Activated CD4-positive, CD25-positive, alpha-beta regulatory T cell treated with anti-CD3 and anti-CD28 coated beads, Interleukin-2, amount 50 U/mL, for 16 hours (primary cell): ENCODE results near the gene LPIN1.
"Not testable (repeated sequence)": the region's sequence is repeated elsewhere in the genome, so short reads cannot be mapped to it uniquely, and the experiment has no call there.

Source experiments
- DNase-seq: peaks from one replicate; pipeline ENCODE4 v3.0.0-alpha.2; 2020; ENCODE audit warnings: low read depth, low spot score

Gene LPIN1

GRCh38 chr2:11810237-11810977 is 64.0 kb downstream of the LPIN1 start:
- DNase-seq: no peak

GRCh38 chr2:11811036-11811654 is 64.7 kb downstream of the LPIN1 start:
- DNase-seq: no peak

DNA sequence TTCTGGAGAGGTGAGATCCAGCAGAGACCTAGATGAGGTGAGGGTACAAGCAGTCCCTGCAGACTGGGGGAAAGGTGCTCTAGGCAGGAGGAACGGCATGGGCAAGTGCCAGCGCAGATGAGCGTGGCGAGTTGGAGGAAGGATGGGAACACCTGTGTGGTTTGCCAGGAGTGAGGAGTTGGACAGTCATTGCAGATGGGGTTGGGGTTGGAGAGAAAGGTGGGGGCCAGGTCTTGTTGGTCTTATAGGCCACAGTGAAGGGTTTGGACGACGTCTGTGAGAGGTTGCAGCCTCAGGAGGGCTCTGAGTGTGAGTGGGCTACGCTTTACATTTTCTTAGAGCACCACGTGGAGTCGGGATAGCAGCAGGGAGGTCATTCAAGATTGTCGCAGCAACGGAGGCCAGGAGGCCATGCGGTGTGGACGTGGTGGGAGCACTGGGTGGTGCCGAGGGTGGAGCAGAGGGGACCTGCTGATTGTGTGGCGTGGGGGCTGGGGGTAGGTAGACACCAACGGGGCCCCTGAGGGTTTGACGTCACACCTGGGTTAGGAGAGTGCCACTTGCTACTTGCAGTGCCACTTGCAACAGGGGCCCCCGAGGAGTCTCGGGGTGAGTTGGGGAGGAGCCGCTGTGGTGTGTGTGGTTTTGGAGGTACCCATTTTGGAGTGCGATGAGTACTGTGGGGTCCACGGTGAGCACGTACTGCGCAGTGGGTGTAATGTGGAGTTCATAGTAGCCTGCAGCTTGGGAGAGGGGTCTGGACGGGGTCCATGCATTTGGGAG is 66.2 kb downstream of the LPIN1 start:
- no peak for DNase-seq

GRCh38 chr2:11813345-11813744 is 66.9 kb downstream of the LPIN1 start:
- not testable (repeated sequence) for DNase-seq

DNA sequence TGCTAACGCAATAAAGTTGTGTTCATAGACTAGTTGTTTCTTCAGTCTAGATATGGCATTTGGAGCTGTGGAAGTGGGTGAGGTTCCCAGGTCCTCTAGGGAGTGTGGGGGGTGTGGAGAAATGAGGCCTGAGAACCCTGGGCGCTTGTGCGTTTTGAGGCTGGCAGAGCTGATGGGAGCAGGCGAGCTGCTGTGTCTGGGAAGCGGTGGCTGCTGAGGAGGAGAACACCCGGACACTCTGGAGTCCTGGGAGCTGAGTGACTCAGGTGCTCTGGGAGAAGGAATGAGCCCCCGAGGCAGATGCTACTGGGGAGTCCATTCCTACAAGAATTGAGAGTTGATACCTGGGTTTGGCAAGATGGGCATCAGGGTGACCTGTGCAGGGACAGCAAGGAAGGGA is 67.5 kb downstream of the LPIN1 start:
- DNase-seq: no peak

DNA sequence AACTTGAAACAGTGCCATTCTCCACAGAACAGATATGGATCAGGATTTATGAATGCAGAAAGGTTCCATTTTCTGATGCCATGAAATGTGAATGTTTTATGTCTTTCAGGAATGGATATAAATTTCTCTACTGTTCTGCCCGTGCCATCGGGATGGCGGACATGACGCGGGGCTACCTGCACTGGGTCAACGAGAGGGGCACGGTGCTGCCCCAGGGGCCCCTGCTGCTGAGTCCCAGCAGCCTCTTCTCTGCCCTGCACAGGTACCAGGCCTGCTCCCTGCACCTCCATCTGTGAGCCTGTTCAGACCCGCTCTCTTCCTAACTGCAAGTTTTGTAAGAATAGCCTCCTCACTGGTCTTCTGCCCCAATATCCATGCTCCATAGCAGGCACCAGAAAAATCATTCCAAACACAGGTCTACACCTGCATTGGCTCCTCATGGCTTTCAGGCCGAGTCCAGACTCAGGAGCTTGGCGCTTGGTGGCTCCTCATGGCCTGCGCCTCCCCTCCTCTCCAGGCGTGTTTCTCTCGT is 68.6 kb downstream of the LPIN1 start:
- no peak for DNase-seq

DNA sequence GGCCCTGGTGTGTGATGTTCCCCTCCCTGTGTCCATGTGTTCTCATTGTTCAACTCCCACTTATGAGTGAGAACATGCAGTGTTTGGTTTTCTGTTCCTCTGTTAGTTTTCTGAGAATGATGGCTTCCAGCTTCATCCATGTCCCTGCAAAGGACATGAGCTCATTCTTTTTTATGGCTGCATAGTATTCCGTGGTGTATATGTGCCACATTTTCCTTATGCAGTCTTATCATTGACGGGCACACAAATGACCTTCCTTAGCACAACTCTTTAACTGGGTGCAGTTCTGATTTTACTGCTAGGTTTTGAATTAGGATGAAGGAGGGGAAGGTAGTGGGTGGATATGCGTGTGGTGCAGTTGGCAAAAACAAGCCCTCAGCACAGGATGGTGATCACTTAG is 70.5 kb downstream of the LPIN1 start:
- DNase-seq: not testable (repeated sequence)

GRCh38 chr2:11819235-11819729 is 72.8 kb downstream of the LPIN1 start:
- no peak for DNase-seq

GRCh38 chr2:11820650-11821049 is 74.2 kb downstream of the LPIN1 start:
- no peak for DNase-seq

GRCh38 chr2:11821705-11822104 is 75.3 kb downstream of the LPIN1 start:
- DNase-seq: no peak

- not testable (repeated sequence) for DNase-seq
Observed at GRCh38 chr2:11822359-11822745, 75.9 kb downstream of the LPIN1 start.

DNA sequence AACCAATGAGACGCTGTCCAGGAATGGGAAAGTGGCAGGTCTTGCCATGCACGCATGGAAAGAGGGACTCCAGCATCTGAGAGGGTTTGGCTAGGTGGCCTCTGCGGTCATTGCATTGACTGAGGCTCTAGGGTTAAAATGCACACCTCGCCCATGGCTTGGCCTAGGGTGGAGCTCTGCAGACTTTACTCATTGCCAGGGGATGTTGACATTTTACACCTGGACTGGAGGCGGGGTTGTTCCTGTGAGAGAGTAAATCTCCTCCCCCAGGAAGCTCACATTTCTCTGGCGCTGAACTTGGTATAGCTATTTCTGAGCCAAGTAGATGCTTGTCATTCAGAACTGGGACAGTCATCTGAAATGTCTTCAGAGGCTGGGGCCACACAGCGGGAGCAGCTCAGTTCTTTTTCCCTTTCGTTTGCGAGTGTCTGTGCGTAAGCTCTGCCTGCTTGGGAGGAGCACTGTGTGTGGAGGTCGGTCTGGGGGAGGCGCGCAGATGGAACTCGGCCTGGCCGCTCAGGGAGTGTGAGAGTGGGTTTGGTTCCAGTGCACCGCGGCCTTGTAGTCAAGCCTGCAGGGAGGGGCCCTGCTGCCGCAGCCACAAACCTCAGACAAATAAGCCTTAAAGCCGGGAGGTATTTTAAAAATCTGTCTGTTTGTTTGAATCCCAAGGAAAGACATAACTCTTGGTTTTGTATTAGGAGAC is 76.5 kb downstream of the LPIN1 start:
- DNase-seq: no peak

DNA sequence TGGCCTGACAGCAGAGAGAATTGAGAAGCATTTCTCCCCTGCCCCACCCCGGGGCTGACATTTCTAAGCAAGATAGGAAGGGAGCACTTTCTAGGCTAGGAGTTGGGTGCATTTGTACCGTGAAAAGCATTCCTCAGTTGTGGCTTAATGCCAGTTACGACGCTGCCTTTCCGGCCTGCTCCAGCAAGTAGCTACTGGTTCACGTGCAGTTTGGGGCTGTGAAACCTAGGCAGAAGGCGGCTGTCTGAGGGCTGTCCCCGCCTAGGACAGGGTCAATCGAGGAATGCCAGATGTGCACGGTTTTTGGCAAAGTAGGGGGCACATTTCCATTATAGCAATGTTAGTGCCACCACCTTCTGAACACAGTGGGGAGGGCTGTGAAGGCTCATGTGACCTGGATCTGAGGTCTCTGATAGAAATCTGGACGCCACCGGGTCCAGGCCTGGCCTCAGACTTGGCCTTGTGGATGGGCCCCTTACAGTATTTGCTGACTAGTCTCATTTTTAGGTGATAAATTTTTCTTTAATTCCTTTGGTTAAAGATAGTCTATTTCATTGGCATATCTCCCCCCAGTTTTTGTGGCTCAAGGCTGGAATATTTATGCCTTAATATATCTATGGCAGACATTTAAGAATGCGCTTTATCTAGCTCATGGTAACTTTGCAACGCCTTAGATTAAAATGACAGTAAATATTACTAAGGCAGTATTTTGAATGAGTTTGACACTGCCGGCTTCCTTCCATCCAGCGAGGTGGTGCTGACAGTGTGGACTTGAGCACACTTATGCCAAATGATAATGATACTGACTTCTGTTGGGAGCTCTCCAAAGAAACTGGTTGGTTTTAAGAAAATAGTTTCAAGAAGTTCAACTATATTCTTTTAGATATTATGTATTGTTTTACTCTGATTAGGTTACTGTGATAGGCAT is 78.7 kb downstream of the LPIN1 start:
- DNase-seq: no peak

DNA sequence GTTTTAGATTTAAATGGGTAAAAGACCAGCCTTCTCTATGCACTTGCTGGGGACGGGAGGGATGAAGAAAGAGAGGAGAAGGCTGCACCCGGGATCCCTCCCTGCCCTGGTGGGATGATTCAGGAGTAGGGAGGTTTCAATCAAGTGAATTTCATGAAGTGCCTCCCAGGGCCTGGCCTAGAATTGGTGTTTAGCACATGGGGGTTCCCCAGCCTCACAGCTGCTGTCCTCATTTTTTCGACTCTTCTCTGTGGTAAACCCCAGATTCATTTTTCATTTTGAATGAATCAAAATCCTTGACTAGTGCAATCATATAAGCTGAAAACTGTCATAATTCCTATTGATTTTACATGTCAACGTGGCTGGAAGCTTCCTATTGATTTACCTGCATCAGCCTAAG is 81.1 kb downstream of the LPIN1 start:
- DNase-seq: no peak

- DNase-seq: no peak
Observed at GRCh38 chr2:11828933-11829323, 82.5 kb downstream of the LPIN1 start.

DNA sequence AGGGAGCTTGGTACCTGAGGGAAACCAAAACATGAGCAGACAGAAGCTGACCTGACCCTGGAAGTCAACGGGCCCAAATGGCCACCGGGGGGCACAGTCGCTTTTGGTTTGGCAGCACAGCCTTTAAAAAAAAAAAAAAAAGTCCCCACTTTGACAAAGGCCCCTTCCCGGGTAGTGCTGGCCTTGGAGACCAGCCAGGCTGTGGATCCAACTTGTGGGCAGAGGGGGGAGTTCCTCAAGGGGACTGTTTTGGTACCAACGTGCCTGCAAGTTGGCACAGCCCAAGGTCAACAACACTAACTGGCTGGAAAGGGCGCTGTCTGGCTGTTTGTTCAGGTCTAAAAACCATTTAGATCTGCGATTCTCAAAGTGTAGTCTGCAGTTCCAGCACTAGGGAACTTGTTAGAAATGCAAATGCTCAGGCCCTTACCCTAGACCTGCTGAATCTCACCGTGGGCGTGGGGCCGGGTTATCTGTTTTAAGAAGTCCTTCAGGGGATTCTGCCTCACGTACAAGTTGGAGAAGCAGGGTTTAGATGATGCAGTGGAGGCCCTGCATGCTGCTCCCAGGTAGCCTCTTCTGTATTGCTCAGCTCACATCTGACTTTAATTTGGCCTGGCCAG is 83.0 kb downstream of the LPIN1 start:
- peak; percentile 33 for DNase-seq

GRCh38 chr2:11829947-11830707 is 83.7 kb downstream of the LPIN1 start:
- no peak for DNase-seq

DNA sequence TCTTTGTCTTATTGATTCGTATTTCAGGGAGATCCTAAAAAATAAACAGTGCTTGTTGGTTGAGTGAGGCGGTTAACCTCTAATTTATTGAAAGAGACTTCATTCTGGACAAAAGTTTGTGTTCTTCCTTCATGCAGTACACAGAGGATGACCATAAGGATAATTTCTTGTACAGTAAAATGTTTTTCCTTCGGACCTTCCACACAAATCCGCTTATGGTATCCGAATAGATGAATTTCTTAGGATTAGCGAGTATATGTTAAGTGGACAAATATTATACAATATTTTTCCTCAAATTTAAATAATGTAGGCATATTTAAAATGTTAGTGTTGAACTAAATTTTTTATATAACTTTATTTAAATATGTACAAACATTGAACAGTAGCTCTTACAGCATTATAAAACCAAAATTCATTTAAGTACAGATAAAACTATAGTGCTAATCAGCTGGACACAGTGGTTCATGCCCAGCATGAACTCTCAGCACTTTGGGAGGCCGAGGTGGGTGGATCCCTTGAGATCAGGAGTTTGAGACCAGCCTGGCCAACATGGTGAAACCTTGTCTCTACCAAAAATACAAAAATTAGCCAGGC is 84.4 kb downstream of the LPIN1 start:
- DNase-seq: no peak

DNA sequence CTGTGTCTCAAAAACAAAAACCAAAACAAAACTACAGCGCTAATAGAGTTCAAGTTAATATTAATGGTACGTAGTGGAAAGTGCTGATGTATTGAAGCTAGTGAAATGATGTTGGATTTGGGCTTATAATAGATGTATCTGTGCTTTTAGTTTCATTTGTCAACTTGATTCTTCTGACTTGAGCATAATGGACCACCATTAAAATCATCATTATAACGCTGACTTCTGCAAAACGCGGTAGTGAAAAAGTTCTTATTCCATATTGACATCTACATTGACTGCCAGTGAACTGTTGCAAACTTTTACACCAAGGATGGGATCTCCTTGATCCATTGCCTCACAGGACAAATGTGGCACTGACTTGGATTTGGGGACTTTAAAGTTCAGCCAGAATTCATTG is 85.0 kb downstream of the LPIN1 start:
- DNase-seq: no peak
